Measurements from ENCODE around the gene MYO15B. TPM values are rescaled to one million over a fixed set of nuclear protein-coding genes. Genes with fewer than 3 reads are reported as not detected.

MYO15B gene
- total RNA-seq, 1 donor from 2014 or later = 1.6 TPM

GRCh38 chr17:75632863-75633485, 45.4 kb downstream of the MYO15B start, which contains the start of gene SMIM5:
Gene SMIM5, plus strand, starts transcription at chr17:75633434. Its CDS starts 6,768 bp downstream, at chr17:75640202.
- no peaks in the 10 kb centered on the region for H3K27me3 ChIP-seq (ENCODE audit: control insufficient read depth, insufficient read depth, low read length)
- FAIRE-seq (no peak), DNase-seq (ENCODE audit: low read depth) (peak; percentile 61)
- H3K4me3 ChIP-seq (ENCODE audit: low read depth, low read length) = no peak within 1 kb of the TSS
- H3K36me3 ChIP-seq (ENCODE audit: control insufficient read depth, insufficient read depth, low read length) = peaks cover 12% of the 10 kb centered on the region
- TF ChIP-seq CTCF (IDR thresholded peaks at IDR 0.05; ENCODE audit: insufficient read depth, low read length, severe bottlenecking) = peak; percentile 98

GRCh38 chr17:75633486-75634375, 46.1 kb downstream of the MYO15B start:
- Histone ChIP-seq H3K4me3 (ENCODE audit: low read depth, low read length) (no peak overlapping the region), H3K36me3 (ENCODE audit: control insufficient read depth, insufficient read depth, low read length) (peaks cover 12% of the 10 kb centered on the region)
- FAIRE-seq = no peak

GRCh38 chr17:75634376-75634740, 46.8 kb downstream of the MYO15B start:
- no peak overlapping the region for H3K4me3 ChIP-seq (ENCODE audit: low read depth, low read length)

More at GRCh38 chr17:75633486-75634375, 46.1 kb downstream of the MYO15B start:
- no peaks in the 10 kb centered on the region for H3K27me3 ChIP-seq (ENCODE audit: control insufficient read depth, insufficient read depth, low read length)
- peak; percentile 83 for DNase-seq (ENCODE audit: low read depth)
- peak; percentile 96 for TF ChIP-seq CTCF (IDR thresholded peaks at IDR 0.05; ENCODE audit: insufficient read depth, low read length, severe bottlenecking)

GRCh38 chr17:75634754-75635609, 47.4 kb downstream of the MYO15B start:
- no peak for TF ChIP-seq CTCF (IDR thresholded peaks at IDR 0.05; ENCODE audit: insufficient read depth, low read length, severe bottlenecking)
- no peak for FAIRE-seq
- Histone ChIP-seq H3K4me3 (ENCODE audit: low read depth, low read length) (no peak overlapping the region), H3K27me3 (ENCODE audit: control insufficient read depth, insufficient read depth, low read length) (no peaks in the 10 kb centered on the region), H3K36me3 (ENCODE audit: control insufficient read depth, insufficient read depth, low read length) (peaks cover 9% of the 10 kb centered on the region)
- DNase-seq (ENCODE audit: low read depth) = no peak

More at GRCh38 chr17:75634376-75634740, 46.8 kb downstream of the MYO15B start:
- peaks cover 13% of the 10 kb centered on the region for H3K36me3 ChIP-seq (ENCODE audit: control insufficient read depth, insufficient read depth, low read length)
- H3K27me3 ChIP-seq (ENCODE audit: control insufficient read depth, insufficient read depth, low read length) = no peaks in the 10 kb centered on the region
- DNase-seq (ENCODE audit: low read depth) (no peak), FAIRE-seq (no peak)
- no peak for TF ChIP-seq CTCF (IDR thresholded peaks at IDR 0.05; ENCODE audit: insufficient read depth, low read length, severe bottlenecking)

GRCh38 chr17:75635610-75636202, 48.1 kb downstream of the MYO15B start:
- DNase-seq (ENCODE audit: low read depth) (no peak), FAIRE-seq (no peak)
- no peaks in the 10 kb centered on the region for H3K27me3 ChIP-seq (ENCODE audit: control insufficient read depth, insufficient read depth, low read length)
- H3K36me3 ChIP-seq (ENCODE audit: control insufficient read depth, insufficient read depth, low read length) = peaks cover 5% of the 10 kb centered on the region
- H3K4me3 ChIP-seq (ENCODE audit: low read depth, low read length) = no peak overlapping the region
- no peak for TF ChIP-seq CTCF (IDR thresholded peaks at IDR 0.05; ENCODE audit: insufficient read depth, low read length, severe bottlenecking)
